B cell (primary cell): ENCODE results near the gene KRTAP10-3. TPM values are rescaled to one million over a fixed set of nuclear protein-coding genes. Genes with fewer than 3 reads are reported as not detected.
"Not testable (repeated sequence)": the region's sequence is repeated elsewhere in the genome, so short reads cannot be mapped to it uniquely, and the experiment has no call there.

Experiments
- ATAC-seq: fragments of 200-7000 bp; cut with Tn5 transposase; one replicate; pipeline ENCODE4 v1.10.0; 2021; ENCODE audit warnings: low read depth, mild to moderate bottlenecking, moderate number of reproducible peaks, moderate library complexity
- CTCF ChIA-PET: fragments of 350-600 bp; sonication (Branson Sonifier 250); formaldehyde crosslinking; loops from one replicate; lab custom pipeline; 2021; ENCODE audit warnings: antibody characterized with exemption, inconsistent platforms; lab: Charles Lee
- POLR2A ChIA-PET: fragments of 350-600 bp; sonication (Branson Sonifier 250); formaldehyde crosslinking; loops from one replicate; lab custom pipeline; 2021; ENCODE audit warnings: antibody characterized with exemption; lab: Charles Lee
- DNase-seq: peaks from one replicate; pipeline ENCODE4 v3.0.0; 2013
- H2AFZ ChIP-seq: 2 replicates; pipeline ENCODE4 v1.6.1; 2012; ENCODE audit warnings: mild to moderate bottlenecking, low read depth, low read length; ENCODE audit not compliant: insufficient read depth, poor library complexity, severe bottlenecking
- H3K27ac ChIP-seq, 2 donors: 1 replicate in 1 of 2; 2 replicates in 1 of 2; pipeline ENCODE4 v1.5.1; 2012 to 2013; ENCODE audit warnings: low read length in 2 of 2, mild to moderate bottlenecking in 2 of 2, moderate library complexity in 1 of 2
- H3K27me3 ChIP-seq, 4 experiments: fragments of 200-600 bp in 1 of 4; sonication (generic) in 1 of 4; replicated peaks in 1 of 4; 1 replicate in 2 of 4; 2 replicates in 2 of 4; pipeline versions ENCODE4 v1.6.1 to v1.7.0; 2013 to 2016; ENCODE audit warnings: low read length in 3 of 4, mild to moderate bottlenecking in 2 of 4, mixed read lengths in 1 of 4, moderate library complexity in 1 of 4; ENCODE audit not compliant: insufficient read depth in 4 of 4, control insufficient read depth in 3 of 4; ENCODE audit errors: control extremely low read depth in 1 of 4
- H3K36me3 ChIP-seq, 2 experiments: replicated peaks in 1 of 2; 1 replicate in 1 of 2; 2 replicates in 1 of 2; pipeline versions ENCODE4 v1.6.1 to v1.7.1; 2013; ENCODE audit warnings: low read length in 1 of 2; ENCODE audit not compliant: insufficient read depth in 2 of 2, control insufficient read depth in 1 of 2; ENCODE audit errors: control extremely low read depth in 1 of 2, extremely low read depth in 1 of 2
- H3K4me1 ChIP-seq, 2 donors: fragments of 200-600 bp in 1 of 2; sonication (generic) in 1 of 2; 1 replicate in 1 of 2; 2 replicates in 1 of 2; pipeline versions ENCODE4 v1.5.1 to v1.6.1; 2013 to 2017; ENCODE audit warnings: low read length in 2 of 2; ENCODE audit not compliant: control insufficient read depth in 2 of 2, insufficient read depth in 2 of 2
- H3K4me2 ChIP-seq: replicated peaks from 2 replicates; pipeline ENCODE3; 2012; ENCODE audit warnings: mild to moderate bottlenecking, low read depth, low read length; ENCODE audit not compliant: poor library complexity, severe bottlenecking
- H3K4me3 ChIP-seq, 5 experiments: fragments of 200-600 bp in 1 of 5; sonication (generic) in 1 of 5; 1 replicate in 3 of 5; 2 replicates in 2 of 5; pipeline versions ENCODE4 v1.5.1 to v1.7.0; 2011 to 2016; ENCODE audit warnings: low read length in 4 of 5, mild to moderate bottlenecking in 4 of 5, low read depth in 2 of 5, control low read depth in 1 of 5, moderate library complexity in 1 of 5; ENCODE audit not compliant: insufficient read depth in 1 of 5; ENCODE audit errors: control extremely low read depth in 1 of 5, extremely low read depth in 1 of 5
- H3K79me2 ChIP-seq: fragments of 200-600 bp; sonication (generic); one replicate; pipeline ENCODE4 v1.6.0; 2016; ENCODE audit warnings: low read length; ENCODE audit not compliant: control insufficient read depth, insufficient read depth
- H3K9ac ChIP-seq: fragments of 200-600 bp; sonication (generic); 2 replicates; pipeline ENCODE4 v1.6.1; 2017; ENCODE audit warnings: mild to moderate bottlenecking, low read length, moderate library complexity
- H3K9me3 ChIP-seq, 3 donors: one replicate each; pipeline versions ENCODE4 v1.6.1 to v1.7.1; 2013; ENCODE audit warnings: low read length in 2 of 3; ENCODE audit not compliant: control insufficient read depth in 2 of 3, insufficient read depth in 1 of 3; ENCODE audit errors: control extremely low read depth in 1 of 3
- H4K20me1 ChIP-seq: 2 replicates; pipeline ENCODE4 v1.6.0; 2012; ENCODE audit warnings: mild to moderate bottlenecking, low read length; ENCODE audit not compliant: insufficient read depth, control insufficient read depth, poor library complexity, severe bottlenecking
- H3K27ac Mint-ChIP-seq: one replicate; pipeline ENCODE4 v1.8.0; 2021; ENCODE audit warnings: mixed read lengths
- H3K27me3 Mint-ChIP-seq: one replicate; pipeline ENCODE4 v1.8.0; 2021; ENCODE audit warnings: mixed read lengths
- H3K4me1 Mint-ChIP-seq: one replicate; pipeline ENCODE4 v1.8.0; 2021; ENCODE audit warnings: mixed read lengths
- H3K4me3 Mint-ChIP-seq: one replicate; pipeline ENCODE4 v1.8.0; 2021; ENCODE audit warnings: mixed read lengths
- H3K9me3 Mint-ChIP-seq: one replicate; pipeline ENCODE4 v1.8.0; 2022; ENCODE audit warnings: mixed read lengths; ENCODE audit not compliant: insufficient read depth
- CTCF ChIP-seq: fragments of 200-600 bp; IDR thresholded peaks from one replicate; pipeline ENCODE4 v1.8.0; 2022; ENCODE audit warnings: antibody characterized with exemption, mild to moderate bottlenecking
- EZH2 ChIP-seq: IDR thresholded peaks from 2 replicates; pipeline ENCODE4 v1.6.1; 2012; ENCODE audit warnings: borderline replicate concordance, low read depth, mild to moderate bottlenecking, moderate library complexity, low read length; ENCODE audit not compliant: insufficient read depth, poor library complexity, severe bottlenecking
- WGBS: methylation state at CpG from one replicate; pipeline ENCODE4 v1.1.5; 2013; ENCODE audit warnings: missing lambda C conversion rate; ENCODE audit not compliant: insufficient coverage; 5-methylcytosine and 5-hydroxymethylcytosine counted together
- intact Hi-C: fragments of 100-400 bp; cut with micrococcal nuclease; formaldehyde crosslinking; loops from one replicate; pipeline ENCODE4 v1.10.0; 2022
- polyA plus RNA-seq: library from polyadenylated mRNA; depleted of rRNA; stranded (reverse); fragments of >200 nt; gene quantifications from 2 replicates; pipeline ENCODE4 v1.2.3, GENCODE V29; 2012
- total RNA-seq, 2 donors: library from RNA; stranded (reverse); fragments of 120-200 nt in 1 of 2; gene quantifications; 1 replicate in 1 of 2; 2 replicates in 1 of 2; pipeline versions ENCODE4 v1.2.3 to v1.2.4, GENCODE V29; 2013 to 2022

Gene KRTAP10-3
- total and polyA plus RNA-seq, 2 donors (not counting 1 experiment from before 2014, with no cell fraction given), result 0.40 TPM; not detected in 1

DNA sequence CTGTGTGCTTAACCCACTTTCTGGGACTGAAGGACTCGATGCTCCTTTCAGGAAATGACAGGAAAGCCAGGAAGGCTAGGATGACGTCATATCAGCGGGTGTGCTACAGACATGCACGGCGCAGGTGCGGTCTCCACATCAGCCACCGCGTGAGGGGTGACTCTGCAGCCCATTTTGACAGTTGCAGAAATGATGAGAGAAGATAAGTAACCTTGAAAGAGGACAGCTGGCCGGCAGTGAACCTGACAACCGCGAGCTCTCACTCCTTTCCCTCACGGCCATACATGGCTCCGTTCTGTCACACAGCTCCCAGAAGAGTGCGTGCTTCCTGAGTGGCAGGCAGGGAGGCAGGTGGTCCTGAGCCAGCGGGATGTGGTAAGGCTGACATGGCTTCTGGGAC lies 23.5 kb upstream of the KRTAP10-3 start:
- peaks cover 42% of the 10 kb centered on the region for H3K27me3 Mint-ChIP-seq
- H3K4me2 ChIP-seq, result no peak overlapping the region
- POLR2A ChIA-PET, result no interaction called here
- no peak overlapping the region for H3K4me3 Mint-ChIP-seq
- ATAC-seq (no peak), DNase-seq (no peak)
- H3K27me3 ChIP-seq, result peaks cover 0 to 18% (median 5%) of the 10 kb centered on the region in 4 experiments
- no peaks in the 10 kb centered on the region for H3K4me1 ChIP-seq
- peaks cover 6% of the 10 kb centered on the region for H3K9me3 Mint-ChIP-seq
- no peaks in the 10 kb centered on the region for H3K4me1 Mint-ChIP-seq
- TF ChIP-seq CTCF, result no peak
- TF ChIP-seq EZH2, result no peak
- no peak overlapping the region for H3K27ac ChIP-seq
- H3K4me3 ChIP-seq, result no peak overlapping the region
- H2AFZ ChIP-seq, result no peak overlapping the region
- no peaks in the 10 kb centered on the region for H3K79me2 ChIP-seq
- H4K20me1 ChIP-seq, result no peaks in the 10 kb centered on the region
- peaks cover 3 to 48% (median 23%) of the 10 kb centered on the region in 3 donors for H3K9me3 ChIP-seq
- H3K9ac ChIP-seq, result no peak overlapping the region
- H3K36me3 ChIP-seq, result no peaks in the 10 kb centered on the region
- 84% methylated on average over 12 of the region's 15 CpGs for WGBS
- intact Hi-C loops, result no loop called here
- CTCF ChIA-PET, result no interaction called here
- no peak overlapping the region for H3K27ac Mint-ChIP-seq

DNA sequence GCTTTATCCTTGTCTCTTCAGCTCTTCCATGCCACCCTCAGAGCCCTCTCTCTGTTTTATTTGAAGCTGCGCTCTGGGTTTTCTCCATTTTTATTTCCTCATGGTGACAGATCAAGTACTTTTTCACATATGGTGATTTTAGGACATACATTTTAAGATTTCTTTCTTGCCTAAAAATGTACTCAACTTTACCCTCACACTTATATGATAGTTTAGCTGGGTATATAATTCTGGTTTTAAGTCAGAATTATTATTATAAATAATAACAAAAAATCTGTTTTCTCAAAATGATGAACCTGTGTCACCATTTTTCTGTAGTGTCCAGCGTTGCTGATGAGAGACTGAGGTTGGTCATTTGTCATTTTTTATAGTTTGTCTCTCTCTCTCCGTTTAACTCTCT lies 22.6 kb upstream of the KRTAP10-3 start:
- peaks cover 0 to 17% (median 5%) of the 10 kb centered on the region in 4 experiments for H3K27me3 ChIP-seq
- peaks cover 33% of the 10 kb centered on the region for H3K27me3 Mint-ChIP-seq
- ATAC-seq (no peak), DNase-seq (no peak)
- peaks cover 3 to 54% (median 28%) of the 10 kb centered on the region in 3 donors for H3K9me3 ChIP-seq
- H3K36me3 ChIP-seq, result no peaks in the 10 kb centered on the region
- no CpG with 5 or more reads among the region's 3 CpGs for WGBS
- no peaks in the 10 kb centered on the region for H4K20me1 ChIP-seq
- peaks cover 6% of the 10 kb centered on the region for H3K9me3 Mint-ChIP-seq
- ChIA-PET POLR2A (no interaction called here), CTCF (no interaction called here)
- no peak overlapping the region for H3K27ac ChIP-seq
- no peak overlapping the region for H3K27ac Mint-ChIP-seq
- H3K4me3 Mint-ChIP-seq, result no peak overlapping the region
- no peak overlapping the region for H2AFZ ChIP-seq
- no peak overlapping the region for H3K4me3 ChIP-seq
- no peaks in the 10 kb centered on the region for H3K4me1 Mint-ChIP-seq
- H3K4me1 ChIP-seq, result no peaks in the 10 kb centered on the region
- intact Hi-C loops, result no loop called here
- TF ChIP-seq CTCF (no peak), EZH2 (no peak)
- no peak overlapping the region for H3K4me2 ChIP-seq
- H3K79me2 ChIP-seq, result no peaks in the 10 kb centered on the region
- H3K9ac ChIP-seq, result no peak overlapping the region

DNA sequence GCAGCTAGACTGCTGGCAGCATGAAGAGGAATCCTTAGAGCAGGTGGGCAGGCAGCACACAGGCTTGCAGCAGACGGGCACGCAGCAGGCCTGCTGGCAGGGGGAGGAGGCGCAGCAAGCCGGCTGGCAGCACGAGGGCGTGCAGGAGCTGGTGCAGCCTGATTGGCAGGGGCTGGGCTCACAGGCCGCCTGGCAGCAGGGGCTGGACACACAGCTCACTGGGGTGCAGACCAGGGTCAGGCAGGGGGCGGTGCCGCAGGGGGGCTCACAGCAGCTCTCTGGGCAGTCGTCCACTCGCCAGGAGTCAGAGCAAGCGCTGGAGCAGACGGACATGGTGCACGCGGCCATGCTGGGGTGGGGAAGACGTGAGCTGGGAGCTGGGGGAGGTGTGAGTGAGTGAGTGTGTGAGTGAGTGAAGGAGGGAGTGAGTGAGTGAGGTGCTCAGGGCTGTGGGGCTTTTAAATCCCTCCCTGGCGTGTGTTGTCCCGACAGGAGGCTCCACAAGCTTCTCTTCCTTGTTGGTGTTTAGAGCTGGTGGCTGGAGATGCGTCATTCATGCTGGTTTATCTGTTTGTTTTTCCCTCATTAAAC lies 21.7 kb upstream of the KRTAP10-3 start, which contains the start of gene KRTAP10-5:
Gene KRTAP10-5, minus strand, starts transcription at position 374 of the 591 bp plus-strand sequence. Its CDS starts 26 bp downstream, at position 348.
- H3K36me3 ChIP-seq, H2AFZ ChIP-seq, POLR2A ChIA-PET, H3K4me1 ChIP-seq, H3K27ac ChIP-seq, H3K4me2 ChIP-seq, ATAC-seq, H3K9me3 Mint-ChIP-seq, H3K9ac ChIP-seq, H3K4me3 Mint-ChIP-seq, CTCF ChIA-PET, H3K4me3 ChIP-seq, H4K20me1 ChIP-seq, H3K27me3 ChIP-seq, H3K27ac Mint-ChIP-seq, H3K79me2 ChIP-seq, H3K4me1 Mint-ChIP-seq, intact Hi-C loops, DNase-seq: not testable (repeated sequence)
- peaks cover 3 to 56% (median 28%) of the 10 kb centered on the region in 3 donors for H3K9me3 ChIP-seq
- H3K27me3 Mint-ChIP-seq, result peaks cover 31% of the 10 kb centered on the region
- WGBS, result 59% methylated on average over 16 of the region's 19 CpGs
